GM23338 (cell line): ENCODE measurements around the gene TOMM7.

Experiments used
- EZH2 ChIP-seq: fragments of 200-600 bp; sonication (generic); IDR thresholded peaks from one replicate; pipeline ENCODE4 v1.8.0; 2017; ENCODE audit warnings: antibody characterized with exemption, mild to moderate bottlenecking, low read depth; ENCODE audit not compliant: unreplicated experiment
- JUNB ChIP-seq: IDR thresholded peaks from one replicate; pipeline ENCODE4 v1.6.1; 2016; ENCODE audit warnings: antibody characterized with exemption; ENCODE audit not compliant: unreplicated experiment
- POLR2AphosphoS5 ChIP-seq: IDR thresholded peaks from 2 replicates; pipeline ENCODE4 v1.6.1; 2016; ENCODE audit warnings: antibody characterized with exemption, low read depth
- TF ChIP-seq, protein P1 (sequence below), 2 experiments: fragments of 200-600 bp in 1 of 2; sonication (generic) in 1 of 2; conservative IDR thresholded peaks; 2 replicates each; pipeline versions ENCODE4 v1.5.1 to v1.6.1; 2016 to 2017; ENCODE audit warnings: antibody characterized with exemption in 2 of 2, low read depth in 2 of 2, mild to moderate bottlenecking in 2 of 2, moderate library complexity in 1 of 2

- TF ChIP-seq, protein P1, sequence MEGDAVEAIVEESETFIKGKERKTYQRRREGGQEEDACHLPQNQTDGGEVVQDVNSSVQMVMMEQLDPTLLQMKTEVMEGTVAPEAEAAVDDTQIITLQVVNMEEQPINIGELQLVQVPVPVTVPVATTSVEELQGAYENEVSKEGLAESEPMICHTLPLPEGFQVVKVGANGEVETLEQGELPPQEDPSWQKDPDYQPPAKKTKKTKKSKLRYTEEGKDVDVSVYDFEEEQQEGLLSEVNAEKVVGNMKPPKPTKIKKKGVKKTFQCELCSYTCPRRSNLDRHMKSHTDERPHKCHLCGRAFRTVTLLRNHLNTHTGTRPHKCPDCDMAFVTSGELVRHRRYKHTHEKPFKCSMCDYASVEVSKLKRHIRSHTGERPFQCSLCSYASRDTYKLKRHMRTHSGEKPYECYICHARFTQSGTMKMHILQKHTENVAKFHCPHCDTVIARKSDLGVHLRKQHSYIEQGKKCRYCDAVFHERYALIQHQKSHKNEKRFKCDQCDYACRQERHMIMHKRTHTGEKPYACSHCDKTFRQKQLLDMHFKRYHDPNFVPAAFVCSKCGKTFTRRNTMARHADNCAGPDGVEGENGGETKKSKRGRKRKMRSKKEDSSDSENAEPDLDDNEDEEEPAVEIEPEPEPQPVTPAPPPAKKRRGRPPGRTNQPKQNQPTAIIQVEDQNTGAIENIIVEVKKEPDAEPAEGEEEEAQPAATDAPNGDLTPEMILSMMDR (conservative IDR thresholded peaks at IDR 0.05; ENCODE audit: low read depth in 2 of 2), result no peak
- TF ChIP-seq EZH2, result no peak
- TF ChIP-seq POLR2AphosphoS5, result no peak
- no peak for TF ChIP-seq JUNB
Measured at GRCh38 chr7:22781230-22781711, 41.4 kb downstream of the TOMM7 start.
